Measurements from ENCODE around the gene TIGD1.
"Not testable (repeated sequence)": the region's sequence is repeated elsewhere in the genome, so short reads cannot be mapped to it uniquely, and the experiment has no call there.

Gene TIGD1

GRCh38 chr2:232538671-232539070 is 11.7 kb downstream of the TIGD1 start:
- no peak for DNase-seq

GRCh38 chr2:232537499-232537898 is 12.9 kb downstream of the TIGD1 start:
- no peak for DNase-seq

GRCh38 chr2:232537079-232537478 is 13.3 kb downstream of the TIGD1 start:
- no peak for DNase-seq

GRCh38 chr2:232535761-232536530 is 14.4 kb downstream of the TIGD1 start:
- no peak for DNase-seq

GRCh38 chr2:232534940-232535651 is 15.3 kb downstream of the TIGD1 start:
- no peak for DNase-seq

GRCh38 chr2:232533944-232534710 is 16.2 kb downstream of the TIGD1 start:
- no peak for DNase-seq

- not testable (repeated sequence) for DNase-seq
These were observed 17.5 kb downstream of the TIGD1 start for GRCh38 chr2:232532821-232533220.

- no peak for DNase-seq
These were observed 17.9 kb downstream of the TIGD1 start for GRCh38 chr2:232532419-232532818.

GRCh38 chr2:232530626-232531260 is 19.6 kb downstream of the TIGD1 start:
- DNase-seq, result no peak

- DNase-seq, result no peak
These were observed 20.4 kb downstream of the TIGD1 start for GRCh38 chr2:232529806-232530547.

- DNase-seq, result no peak
These were observed 21.5 kb downstream of the TIGD1 start for GRCh38 chr2:232528746-232529460.

GRCh38 chr2:232527905-232528470 is 22.4 kb downstream of the TIGD1 start:
- no peak for DNase-seq

- no peak for DNase-seq
These were observed 23.9 kb downstream of the TIGD1 start for GRCh38 chr2:232526372-232526941.

- DNase-seq, result no peak
These were observed 24.5 kb downstream of the TIGD1 start, which contains the start of gene CHRND for GRCh38 chr2:232525791-232526371. TSS of gene CHRND (plus strand) at chr2:232526160. CDS start at chr2:232526216, 56 bp downstream.

GRCh38 chr2:232525199-232525598 is 25.2 kb downstream of the TIGD1 start:
- no peak for DNase-seq

GRCh38 chr2:232524771-232525170 is 25.6 kb downstream of the TIGD1 start:
- DNase-seq, result no peak

GRCh38 chr2:232523682-232524597 is 26.4 kb downstream of the TIGD1 start:
- DNase-seq, result no peak

GRCh38 chr2:232523402-232523681 is 27.0 kb downstream of the TIGD1 start:
- DNase-seq, result no peak

GRCh38 chr2:232522623-232523401 is 27.5 kb downstream of the TIGD1 start:
- no peak for DNase-seq
